K562 (cell line): Measurements from ENCODE around the gene ASB11. TPM values are rescaled to one million over a fixed set of nuclear protein-coding genes. Genes with fewer than 3 reads are reported as not detected.

Experiments used
- BCL6 ChIP-seq: fragments of 250-450 bp; sonication (Bioruptor Pico); IDR thresholded peaks from 2 replicates; pipeline ENCODE4 v1.4.0; 2020
- BDP1 ChIP-seq: IDR thresholded peaks from 3 replicates; pipeline ENCODE4 v1.6.1; 2011; ENCODE audit not compliant: insufficient read length, insufficient read depth
- CC2D1A ChIP-seq: fragments of 450-650 bp; IDR thresholded peaks from 2 replicates; pipeline ENCODE4 v1.6.1; 2017; ENCODE audit warnings: mild to moderate bottlenecking
- CTBP1 ChIP-seq: fragments of 450-650 bp; IDR thresholded peaks from 2 replicates; pipeline ENCODE4 v1.6.1; 2016; ENCODE audit warnings: borderline replicate concordance
- DMBX1 ChIP-seq: fragments of 250-450 bp; sonication (Bioruptor Pico); IDR thresholded peaks from 2 replicates; pipeline ENCODE4 v1.8.0; 2022; ENCODE audit warnings: inconsistent platforms, mild to moderate bottlenecking, moderate library complexity, borderline replicate concordance
- ELK1 ChIP-seq: sonication (generic); formaldehyde crosslinking; IDR thresholded peaks from 2 replicates; pipeline ENCODE4 v1.8.1; 2022; ENCODE audit warnings: missing genetic modification reagents
- HDAC3 ChIP-seq: fragments of 450-650 bp; IDR thresholded peaks from 2 replicates; pipeline ENCODE4 v1.6.1; 2018; ENCODE audit warnings: borderline replicate concordance, mild to moderate bottlenecking, moderate library complexity; ENCODE audit not compliant: partially characterized antibody
- HIVEP1 ChIP-seq: fragments of 250-450 bp; sonication (Bioruptor Pico); IDR thresholded peaks from 2 replicates; pipeline ENCODE4 v1.4.0; 2020; ENCODE audit warnings: mild to moderate bottlenecking
- HMG20B ChIP-seq: fragments of 250-450 bp; sonication (Bioruptor Pico); IDR thresholded peaks from 2 replicates; pipeline ENCODE4 v1.5.0; 2021; ENCODE audit warnings: mild to moderate bottlenecking
- HSF4 ChIP-seq: fragments of 250-450 bp; sonication (Bioruptor Pico); IDR thresholded peaks from 2 replicates; pipeline ENCODE4 v2.1.2; 2022; ENCODE audit warnings: mild to moderate bottlenecking, moderate library complexity, borderline replicate concordance
- JUNB ChIP-seq: fragments of 450-650 bp; formaldehyde crosslinking; conservative IDR thresholded peaks from 2 replicates; pipeline ENCODE4 v1.4.0; 2020; ENCODE audit warnings: mild to moderate bottlenecking
- L3MBTL2 ChIP-seq: fragments of 450-650 bp; IDR thresholded peaks from 2 replicates; pipeline ENCODE4 v1.6.1; 2016; ENCODE audit warnings: mild to moderate bottlenecking, moderate library complexity
- POLR2G ChIP-seq: fragments of 200-400 bp; formaldehyde crosslinking; IDR thresholded peaks from 2 replicates; pipeline ENCODE4 v1.6.1; 2017; ENCODE audit warnings: low read depth, mild to moderate bottlenecking, antibody characterized with exemption, low read length, moderate library complexity
- PTBP1 ChIP-seq: fragments of 200-400 bp; formaldehyde crosslinking; IDR thresholded peaks from 2 replicates; pipeline ENCODE4 v1.6.1; 2017; ENCODE audit warnings: low read depth, low read length
- SRSF7 ChIP-seq: fragments of 200-400 bp; formaldehyde crosslinking; optimal IDR thresholded peaks from 2 replicates; pipeline ENCODE3; 2017; ENCODE audit warnings: mild to moderate bottlenecking, low read depth, low read length
- USF2 ChIP-seq: sonication (generic); formaldehyde crosslinking; IDR thresholded peaks from 2 replicates; pipeline ENCODE4 v1.5.0; 2020; ENCODE audit warnings: missing genetic modification reagents
- ZNF143 ChIP-seq: sonication (generic); formaldehyde crosslinking; IDR thresholded peaks from 2 replicates; pipeline ENCODE4 v1.9.0; 2022; ENCODE audit warnings: mild to moderate bottlenecking, missing genetic modification reagents
- ZNF212 ChIP-seq: fragments of 450-650 bp; formaldehyde crosslinking; IDR thresholded peaks from 2 replicates; pipeline ENCODE4 v1.4.0; 2020; ENCODE audit warnings: mild to moderate bottlenecking
- ZNF395 ChIP-seq: fragments of 200-800 bp; sonication (Bioruptor generic); IDR thresholded peaks from 2 replicates; pipeline ENCODE4 v1.6.1; 2017; ENCODE audit warnings: missing genetic modification characterization, missing compliant biosample characterization
- ZNF511 ChIP-seq: sonication (generic); formaldehyde crosslinking; IDR thresholded peaks from 2 replicates; pipeline ENCODE4 v1.8.0; 2022; ENCODE audit warnings: mild to moderate bottlenecking, missing genetic modification reagents
- polyA plus RNA-seq, 8 experiments: library from polyadenylated mRNA; depleted of rRNA in 4 of 8; stranded (reverse) in 5 of 8; unstranded in 3 of 8; fragments of >200 nt; fragmentation: Nextera tagmentation in 2 of 8; fragmentation: Illumina TruSeq in 1 of 8; extraction: Ambion mirVana in 2 of 8; extraction: Trizol in 1 of 8; gene quantifications; 2 replicates each; pipeline versions ENCODE4 v1.2.1 to v1.2.3, GENCODE V29; 2011 to 2014; ENCODE audit warnings: inconsistent platforms in 1 of 8, missing spikeins in 1 of 8
- total RNA-seq, 7 experiments: library from RNA; depleted of rRNA in 6 of 7; stranded (reverse); fragments of >200 nt in 6 of 7; fragmentation: Illumina TruSeq in 2 of 7; extraction: Trizol in 2 of 7; gene quantifications; 2 replicates each; pipeline versions ENCODE4 v1.2.1 to v1.2.3, GENCODE V29; 2011 to 2021; ENCODE audit warnings: low replicate concordance in 1 of 7
- TF ChIP-seq, protein P1 (sequence below): fragments of 450-650 bp; IDR thresholded peaks from 2 replicates; pipeline ENCODE4 v1.6.1; 2016; ENCODE audit warnings: antibody characterized with exemption
- TF ChIP-seq, protein P2 (sequence below): fragments of 450-650 bp; IDR thresholded peaks from 2 replicates; pipeline ENCODE4 v1.6.1; 2017; ENCODE audit warnings: antibody characterized with exemption

Gene ASB11
- total and polyA plus RNA-seq, 9 of the 15 experiments (the other 6 are each of a cell fraction or from before 2014, with no cell fraction given): not detected

DNA sequence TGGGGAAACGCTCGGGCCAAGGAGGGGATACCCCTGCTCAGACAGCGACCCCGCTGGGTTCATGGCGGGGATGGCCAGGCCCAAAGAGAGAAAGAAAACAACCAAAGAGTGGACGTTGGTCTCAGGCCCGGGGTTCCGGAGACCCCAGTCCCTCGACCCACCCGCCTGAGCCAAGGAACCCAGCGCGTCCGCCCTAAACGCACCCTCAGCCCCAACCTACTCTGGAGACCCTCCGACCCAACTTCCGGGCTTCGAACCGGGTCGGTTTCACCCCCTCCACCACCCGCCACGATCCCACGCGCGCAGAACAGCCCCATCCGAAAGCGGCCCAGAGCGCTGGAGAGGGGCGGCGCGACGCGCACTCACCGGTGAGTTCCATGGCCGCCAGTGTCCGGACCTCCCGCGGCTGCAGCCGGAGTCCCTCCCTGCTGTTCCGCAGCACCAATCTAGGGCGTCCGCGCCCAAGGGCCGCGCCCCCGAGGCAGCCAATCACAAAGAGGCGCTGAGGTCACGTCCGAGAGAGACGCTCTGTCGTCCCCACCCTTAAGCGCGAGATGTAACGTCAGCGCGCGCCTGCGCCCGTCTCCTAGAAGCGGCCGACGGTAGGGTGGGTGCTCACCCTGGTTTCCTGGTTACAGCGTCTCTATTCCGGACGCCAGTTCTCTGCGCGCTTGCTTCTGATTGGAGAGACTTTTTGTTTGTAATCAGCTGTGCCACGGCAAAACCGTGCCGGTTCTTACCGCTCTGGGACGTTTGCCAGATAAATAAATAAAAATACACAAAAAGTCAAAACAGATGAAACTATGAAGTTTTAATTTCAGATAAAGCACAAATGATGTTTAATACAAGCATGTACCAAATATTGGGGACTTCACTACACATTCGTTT is 19.9 kb upstream of the ASB11 start, which contains the start of gene PIGA (continued):
- TF ChIP-seq ELK1 (CRISPR knock-in tag): no peak
- TF ChIP-seq ZNF395 (CRISPR knock-in tag): 0 out of 2 replicates have a peak, but pooled peaks have one; percentile 34
- TF ChIP-seq PTBP1: no peak
- no peak for TF ChIP-seq HSF4 (CRISPR knock-in tag)
- TF ChIP-seq JUNB (CRISPR knock-in tag): no peak
- TF ChIP-seq, protein P1, sequence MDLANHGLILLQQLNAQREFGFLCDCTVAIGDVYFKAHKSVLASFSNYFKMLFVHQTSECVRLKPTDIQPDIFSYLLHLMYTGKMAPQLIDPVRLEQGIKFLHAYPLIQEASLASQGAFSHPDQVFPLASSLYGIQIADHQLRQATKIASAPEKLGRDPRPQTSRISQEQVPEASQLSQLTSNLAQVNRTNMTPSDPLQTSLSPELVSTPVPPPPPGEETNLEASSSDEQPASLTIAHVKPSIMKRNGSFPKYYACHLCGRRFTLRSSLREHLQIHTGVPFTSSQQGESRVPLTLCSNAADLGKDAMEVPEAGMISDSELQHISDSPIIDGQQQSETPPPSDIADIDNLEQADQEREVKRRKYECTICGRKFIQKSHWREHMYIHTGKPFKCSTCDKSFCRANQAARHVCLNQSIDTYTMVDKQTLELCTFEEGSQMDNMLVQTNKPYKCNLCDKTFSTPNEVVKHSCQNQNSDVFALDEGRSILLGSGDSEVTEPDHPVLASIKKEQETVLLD: peak; percentile 90
- TF ChIP-seq, protein P2, sequence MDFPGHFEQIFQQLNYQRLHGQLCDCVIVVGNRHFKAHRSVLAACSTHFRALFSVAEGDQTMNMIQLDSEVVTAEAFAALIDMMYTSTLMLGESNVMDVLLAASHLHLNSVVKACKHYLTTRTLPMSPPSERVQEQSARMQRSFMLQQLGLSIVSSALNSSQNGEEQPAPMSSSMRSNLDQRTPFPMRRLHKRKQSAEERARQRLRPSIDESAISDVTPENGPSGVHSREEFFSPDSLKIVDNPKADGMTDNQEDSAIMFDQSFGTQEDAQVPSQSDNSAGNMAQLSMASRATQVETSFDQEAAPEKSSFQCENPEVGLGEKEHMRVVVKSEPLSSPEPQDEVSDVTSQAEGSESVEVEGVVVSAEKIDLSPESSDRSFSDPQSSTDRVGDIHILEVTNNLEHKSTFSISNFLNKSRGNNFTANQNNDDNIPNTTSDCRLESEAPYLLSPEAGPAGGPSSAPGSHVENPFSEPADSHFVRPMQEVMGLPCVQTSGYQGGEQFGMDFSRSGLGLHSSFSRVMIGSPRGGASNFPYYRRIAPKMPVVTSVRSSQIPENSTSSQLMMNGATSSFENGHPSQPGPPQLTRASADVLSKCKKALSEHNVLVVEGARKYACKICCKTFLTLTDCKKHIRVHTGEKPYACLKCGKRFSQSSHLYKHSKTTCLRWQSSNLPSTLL: no peak
- TF ChIP-seq DMBX1 (CRISPR knock-in tag): no peak
- TF ChIP-seq HMG20B (CRISPR knock-in tag): no peak
- TF ChIP-seq L3MBTL2: peak; percentile 53
- TF ChIP-seq CC2D1A: no peak
- TF ChIP-seq ZNF143: no peak
- TF ChIP-seq HIVEP1: no peak
- peak; percentile 94 for TF ChIP-seq CTBP1
- TF ChIP-seq SRSF7: no peak
- TF ChIP-seq POLR2G: peak; percentile 98
- TF ChIP-seq BDP1: no peak
- no peak for TF ChIP-seq HDAC3
- no peak for TF ChIP-seq ZNF511 (CRISPR knock-in tag)
- no peak for TF ChIP-seq USF2 (CRISPR knock-in tag)
- TF ChIP-seq BCL6 (CRISPR knock-in tag): no peak
- no peak for TF ChIP-seq ZNF212
